ENCODE results near the gene SV2B.

SV2B gene

GRCh38 chr15:91348752-91349500 is 248.9 kb downstream of the SV2B start:
- DNase-seq (ENCODE audit: insufficient read length, low spot score) (no peak), FAIRE-seq (no peak)
